HCT116 (cell line): Measurements from ENCODE around the gene CYTIP. TPM values are rescaled to one million over a fixed set of nuclear protein-coding genes. Genes with fewer than 3 reads are reported as not detected.

ENCODE experiments used
- ATAC-seq: fragments of 200-7000 bp; cut with Tn5 transposase; 2 replicates; pipeline ENCODE4 v1.9.1; 2020; ENCODE audit warnings: mild to moderate bottlenecking, moderate library complexity
- BruUV-seq: library from RNA; stranded (reverse); fragments of 400-500 nt; replicated peaks from 2 replicates; lab custom pipeline; 2021; lab: Mats Ljungman, UMichigan
- CTCF ChIA-PET: fragments of 300-600 bp; sonication (Branson Sonifier 250); formaldehyde crosslinking; loops from one replicate; lab custom pipeline; 2021; ENCODE audit warnings: antibody characterized with exemption; lab: Charles Lee
- POLR2A ChIA-PET: fragments of 300-600, 350-600 bp; sonication (Branson Sonifier 250); formaldehyde crosslinking; loops from one replicate; lab custom pipeline; 2021; ENCODE audit warnings: antibody characterized with exemption; lab: Charles Lee
- RAD21 ChIA-PET, 2 experiments: fragments of 300-600 bp; sonication (Branson Sonifier 250); formaldehyde crosslinking; loops; one replicate each; lab custom pipeline; 2023; ENCODE audit warnings: low total read pairs in 2 of 2; ENCODE audit not compliant: uncharacterized antibody in 2 of 2, unreplicated experiment in 2 of 2, low non-redundant PET in 1 of 2; lab: Charles Lee
- DNase-seq: peaks from one replicate; pipeline ENCODE4 v3.0.0-alpha.2; 2010; ENCODE audit warnings: low read depth, low spot score
- H2AFZ ChIP-seq: fragments of 200-600 bp; shearing (Covaris generic), sonication (generic); 2 replicates; pipeline ENCODE4 v1.6.1; 2017; ENCODE audit warnings: low read depth, mixed run types, mixed read lengths, antibody characterized with exemption, low read length; ENCODE audit not compliant: poor library complexity, severe bottlenecking
- H3K27ac ChIP-seq: 2 replicates; pipeline ENCODE4 v1.5.1; 2012; ENCODE audit warnings: low read depth, low read length
- H3K27me3 ChIP-seq: fragments of 200-600 bp; sonication (generic); 2 replicates; pipeline ENCODE4 v1.6.1; 2016; ENCODE audit warnings: mixed run types, low read length, mixed read lengths; ENCODE audit not compliant: insufficient read depth
- H3K36me3 ChIP-seq, 2 experiments: fragments of 200-500 bp in 1 of 2; fragments of 200-600 bp in 1 of 2; sonication (Bioruptor generic) in 1 of 2; sonication (generic) in 1 of 2; 2 replicates each; pipeline versions ENCODE4 v1.5.1 to v1.6.1; 2014 to 2016; ENCODE audit warnings: low read length in 2 of 2, inconsistent platforms in 1 of 2, mixed read lengths in 1 of 2, mixed run types in 1 of 2; ENCODE audit not compliant: insufficient read depth in 2 of 2, control insufficient read depth in 1 of 2
- H3K4me1 ChIP-seq, 2 experiments: fragments of 200-600 bp in 1 of 2; sonication (generic) in 1 of 2; 2 replicates each; pipeline versions ENCODE4 v1.5.1 to v1.6.1; 2012 to 2017; ENCODE audit warnings: low read length in 2 of 2, inconsistent platforms in 1 of 2, mild to moderate bottlenecking in 1 of 2, mixed read lengths in 1 of 2, mixed run types in 1 of 2, moderate library complexity in 1 of 2; ENCODE audit not compliant: insufficient read depth in 2 of 2, control insufficient read depth in 1 of 2
- H3K4me2 ChIP-seq: fragments of 200-600 bp; sonication (generic); 2 replicates; pipeline ENCODE4 v1.6.1; 2017; ENCODE audit warnings: mixed run types, low read length, mixed read lengths
- H3K4me3 ChIP-seq, 2 experiments: fragments of 200-600 bp in 1 of 2; sonication (generic) in 1 of 2; replicated peaks in 1 of 2; 2 replicates each; pipeline ENCODE4 v1.5.1; 2011 to 2016; ENCODE audit warnings: low read length in 2 of 2, control low read depth in 1 of 2, low read depth in 1 of 2, mild to moderate bottlenecking in 1 of 2, mixed read lengths in 1 of 2, mixed run types in 1 of 2
- H3K79me2 ChIP-seq: fragments of 200-600 bp; sonication (generic); 2 replicates; pipeline ENCODE4 v1.6.1; 2017; ENCODE audit warnings: mild to moderate bottlenecking, mixed run types, low read length, moderate library complexity, mixed read lengths; ENCODE audit not compliant: insufficient read depth
- H3K9ac ChIP-seq: fragments of 200-600 bp; sonication (generic); 2 replicates; pipeline ENCODE4 v1.6.1; 2016; ENCODE audit warnings: low read length, mixed read lengths
- H3K9me2 ChIP-seq: fragments of 200-600 bp; sonication (generic), shearing (Covaris generic); 2 replicates; pipeline ENCODE4 v1.6.1; 2017; ENCODE audit warnings: mixed run types, mild to moderate bottlenecking, moderate library complexity; ENCODE audit not compliant: insufficient read depth
- H3K9me3 ChIP-seq, 2 experiments: fragments of 200-500 bp in 1 of 2; fragments of 200-600 bp in 1 of 2; sonication (Bioruptor generic) in 1 of 2; sonication (generic) in 1 of 2; 2 replicates each; pipeline ENCODE4 v1.6.1; 2014 to 2017; ENCODE audit warnings: low read length in 2 of 2, mixed read lengths in 2 of 2, inconsistent platforms in 1 of 2, low read depth in 1 of 2, mild to moderate bottlenecking in 1 of 2, mixed run types in 1 of 2, moderate library complexity in 1 of 2; ENCODE audit not compliant: control insufficient read depth in 1 of 2, insufficient read depth in 1 of 2
- H4K20me1 ChIP-seq: fragments of 200-600 bp; sonication (generic), shearing (Covaris generic); 2 replicates; pipeline ENCODE4 v1.6.1; 2017; ENCODE audit warnings: mixed run types, mild to moderate bottlenecking, moderate library complexity; ENCODE audit not compliant: insufficient read depth
- EGR1 ChIP-seq: IDR thresholded peaks from 2 replicates; pipeline ENCODE4 v1.6.1; 2012; ENCODE audit warnings: low read depth
- EZH2phosphoT487 ChIP-seq: fragments of 200-600 bp; IDR thresholded peaks from 2 replicates; pipeline ENCODE4 v1.6.1; 2018; ENCODE audit warnings: antibody characterized with exemption, borderline replicate concordance
- JUND ChIP-seq: IDR thresholded peaks from 2 replicates; pipeline ENCODE4 v1.6.1; 2012
- POLR2AphosphoS5 ChIP-seq: IDR thresholded peaks from 2 replicates; pipeline ENCODE4 v1.6.1; 2011; ENCODE audit warnings: mild to moderate bottlenecking, low read depth, low read length, moderate library complexity
- RAD21 ChIP-seq: IDR thresholded peaks from 2 replicates; pipeline ENCODE4 v1.6.1; 2012; ENCODE audit warnings: low read depth, mild to moderate bottlenecking
- SIN3A ChIP-seq: IDR thresholded peaks from 2 replicates; pipeline ENCODE4 v1.6.1; 2012; ENCODE audit warnings: low read depth
- SRF ChIP-seq: IDR thresholded peaks from 2 replicates; pipeline ENCODE4 v1.6.1; 2012; ENCODE audit warnings: low read depth
- ZBTB33 ChIP-seq: IDR thresholded peaks from 2 replicates; pipeline ENCODE4 v1.6.1; 2011; ENCODE audit warnings: mild to moderate bottlenecking, low read length, moderate library complexity; ENCODE audit not compliant: insufficient replicate concordance; ENCODE audit errors: extremely low read depth
- ZNF274 ChIP-seq: fragments of 200-500 bp; sonication (Bioruptor generic); IDR thresholded peaks from 2 replicates; pipeline ENCODE4 v1.6.1; 2014; ENCODE audit warnings: mild to moderate bottlenecking, low read depth, low read length, inconsistent platforms
- intact Hi-C: fragments of 100-400 bp; cut with micrococcal nuclease; formaldehyde crosslinking; loops from 2 replicates; pipeline ENCODE4 v1.10.0; 2022
- total RNA-seq: library from RNA; stranded (reverse); gene quantifications from one replicate; pipeline ENCODE4 v1.2.1, GENCODE V29; 2021; ENCODE audit not compliant: unreplicated experiment
- TF ChIP-seq, protein P1 (sequence below): IDR thresholded peaks from 2 replicates; pipeline ENCODE4 v1.6.1; 2012; ENCODE audit warnings: low read depth

Gene CYTIP
- total RNA-seq, 1 experiment from 2014 or later = 0.64 TPM

GRCh38 chr2:157471078-157471477, 27.2 kb upstream of the CYTIP start:
- TF ChIP-seq EZH2phosphoT487 (no peak), JUND (no peak), EGR1 (no peak), POLR2AphosphoS5 (no peak), SRF (no peak), SIN3A (no peak), ZNF274 (no peak), RAD21 (no peak), ZBTB33 (no peak)
- TF ChIP-seq, protein P1, sequence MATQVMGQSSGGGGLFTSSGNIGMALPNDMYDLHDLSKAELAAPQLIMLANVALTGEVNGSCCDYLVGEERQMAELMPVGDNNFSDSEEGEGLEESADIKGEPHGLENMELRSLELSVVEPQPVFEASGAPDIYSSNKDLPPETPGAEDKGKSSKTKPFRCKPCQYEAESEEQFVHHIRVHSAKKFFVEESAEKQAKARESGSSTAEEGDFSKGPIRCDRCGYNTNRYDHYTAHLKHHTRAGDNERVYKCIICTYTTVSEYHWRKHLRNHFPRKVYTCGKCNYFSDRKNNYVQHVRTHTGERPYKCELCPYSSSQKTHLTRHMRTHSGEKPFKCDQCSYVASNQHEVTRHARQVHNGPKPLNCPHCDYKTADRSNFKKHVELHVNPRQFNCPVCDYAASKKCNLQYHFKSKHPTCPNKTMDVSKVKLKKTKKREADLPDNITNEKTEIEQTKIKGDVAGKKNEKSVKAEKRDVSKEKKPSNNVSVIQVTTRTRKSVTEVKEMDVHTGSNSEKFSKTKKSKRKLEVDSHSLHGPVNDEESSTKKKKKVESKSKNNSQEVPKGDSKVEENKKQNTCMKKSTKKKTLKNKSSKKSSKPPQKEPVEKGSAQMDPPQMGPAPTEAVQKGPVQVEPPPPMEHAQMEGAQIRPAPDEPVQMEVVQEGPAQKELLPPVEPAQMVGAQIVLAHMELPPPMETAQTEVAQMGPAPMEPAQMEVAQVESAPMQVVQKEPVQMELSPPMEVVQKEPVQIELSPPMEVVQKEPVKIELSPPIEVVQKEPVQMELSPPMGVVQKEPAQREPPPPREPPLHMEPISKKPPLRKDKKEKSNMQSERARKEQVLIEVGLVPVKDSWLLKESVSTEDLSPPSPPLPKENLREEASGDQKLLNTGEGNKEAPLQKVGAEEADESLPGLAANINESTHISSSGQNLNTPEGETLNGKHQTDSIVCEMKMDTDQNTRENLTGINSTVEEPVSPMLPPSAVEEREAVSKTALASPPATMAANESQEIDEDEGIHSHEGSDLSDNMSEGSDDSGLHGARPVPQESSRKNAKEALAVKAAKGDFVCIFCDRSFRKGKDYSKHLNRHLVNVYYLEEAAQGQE = no peak
- Histone ChIP-seq H3K9ac (no peak overlapping the region), H2AFZ (no peak overlapping the region), H3K9me3 (no peaks in the 10 kb centered on the region), H3K27ac (no peak overlapping the region), H3K79me2 (no peaks in the 10 kb centered on the region), H3K4me1 (no peaks in the 10 kb centered on the region), H3K4me2 (no peak overlapping the region), H4K20me1 (no peaks in the 10 kb centered on the region), H3K36me3 (no peaks in the 10 kb centered on the region), H3K27me3 (no peaks in the 10 kb centered on the region), H3K9me2 (no peaks in the 10 kb centered on the region), H3K4me3 (no peak overlapping the region)
- ChIA-PET CTCF (no interaction called here), RAD21 (no interaction called here), POLR2A (no interaction called here)
- ATAC-seq (no peak), DNase-seq (no peak)
- BruUV-seq = no TSS peak
- intact Hi-C loops = no loop called here
